GM12873 (cell line): ENCODE measurements around the gene ARHGAP35.

ENCODE experiments used
- CTCF ChIP-seq: IDR thresholded peaks from 2 replicates; pipeline ENCODE4 v1.5.1; 2012; ENCODE audit warnings: low read depth, mild to moderate bottlenecking, moderate library complexity, low read length, control low read depth; ENCODE audit not compliant: insufficient read depth; ENCODE audit errors: missing control alignments

Gene ARHGAP35

GRCh38 chr19:46892252-46893179 lies 31.7 kb downstream of the ARHGAP35 start:
- TF ChIP-seq CTCF, result no peak

- TF ChIP-seq CTCF, result no peak
Observed at GRCh38 chr19:46896076-46896794, 35.4 kb downstream of the ARHGAP35 start.

- TF ChIP-seq CTCF, result no peak
Observed at GRCh38 chr19:46898731-46899130, 37.9 kb downstream of the ARHGAP35 start.

GRCh38 chr19:46900341-46900740 lies 39.5 kb downstream of the ARHGAP35 start:
- TF ChIP-seq CTCF, result no peak

- no peak for TF ChIP-seq CTCF
Observed at GRCh38 chr19:46901701-46902401, 41.1 kb downstream of the ARHGAP35 start.

- TF ChIP-seq CTCF, result no peak
Observed at GRCh38 chr19:46902402-46902766, 41.6 kb downstream of the ARHGAP35 start.

- no peak for TF ChIP-seq CTCF
Observed at GRCh38 chr19:46903458-46903857, 42.7 kb downstream of the ARHGAP35 start.
